ENCODE data around the gene TAGLN2. TPM values are rescaled to one million over a fixed set of nuclear protein-coding genes. Genes with fewer than 3 reads are reported as not detected.

The TAGLN2 gene
- total RNA-seq, 2 donors from 2014 or later = 97.1 to 386 TPM

GRCh38 chr1:159942632-159943277, 17.4 kb upstream of the TAGLN2 start:
- DNase-seq (ENCODE audit: low spot score) = no peak

GRCh38 chr1:159941591-159942560, 16.6 kb upstream of the TAGLN2 start:
- no peaks in the 10 kb centered on the region for H3K4me1 ChIP-seq (replicated peaks)
- no peaks in the 10 kb centered on the region for H3K36me3 ChIP-seq
- 60% methylated on average over 12 of the region's 15 CpGs for WGBS
- H3K27me3 ChIP-seq (replicated peaks; ENCODE audit: insufficient read depth) = no peaks in the 10 kb centered on the region
- H3K4me3 ChIP-seq = no peak overlapping the region
- no peak overlapping the region for H3K27ac ChIP-seq
- DNase-seq (ENCODE audit: low spot score) = no peak
- TF ChIP-seq POLR2A (IDR thresholded peaks at IDR 0.05) = no peak
- intact Hi-C loops (cut with DNase I) = no loop called here
- H3K9me3 ChIP-seq = no peaks in the 10 kb centered on the region

More at GRCh38 chr1:159942632-159943277, 17.4 kb upstream of the TAGLN2 start:
- intact Hi-C loops (cut with DNase I) = no loop called here
- Histone ChIP-seq H3K27ac (peak overlapping the region in 1 of 2 donors; percentile 42), H3K4me3 (no peak overlapping the region), H3K27me3 (replicated peaks; ENCODE audit: insufficient read depth) (no peaks in the 10 kb centered on the region), H3K36me3 (no peaks in the 10 kb centered on the region), H3K9me3 (no peaks in the 10 kb centered on the region), H3K4me1 (replicated peaks) (no peaks in the 10 kb centered on the region)
- no peak for TF ChIP-seq POLR2AphosphoS5 (IDR thresholded peaks at IDR 0.05)
- TF ChIP-seq POLR2A (IDR thresholded peaks at IDR 0.05) = no peak
- no peak for TF ChIP-seq CTCF (IDR thresholded peaks at IDR 0.05)
- 55% methylated on average over 15 of the region's 15 CpGs for WGBS

- Histone ChIP-seq H3K9me3 (no peaks in the 10 kb centered on the region), H3K36me3 (no peaks in the 10 kb centered on the region), H3K27me3 (replicated peaks; ENCODE audit: insufficient read depth) (no peaks in the 10 kb centered on the region), H3K4me3 (no peak overlapping the region), H3K27ac (no peak overlapping the region), H3K4me1 (replicated peaks) (no peaks in the 10 kb centered on the region)
- TF ChIP-seq CTCF (IDR thresholded peaks at IDR 0.05) (no peak), POLR2A (IDR thresholded peaks at IDR 0.05) (no peak), POLR2AphosphoS5 (IDR thresholded peaks at IDR 0.05) (no peak)
- intact Hi-C loops (cut with DNase I) = no loop called here
- whole genome bisulfite sequencing = 63% methylated on average over 5 of the region's 5 CpGs
- DNase-seq (ENCODE audit: low spot score) = no peak
Observed at GRCh38 chr1:159941141-159941540, 15.8 kb upstream of the TAGLN2 start.

GRCh38 chr1:159940006-159940620, 14.8 kb upstream of the TAGLN2 start:
- H3K36me3 ChIP-seq = no peaks in the 10 kb centered on the region
- 78% methylated on average over 11 of the region's 11 CpGs for WGBS
- H3K4me1 ChIP-seq (replicated peaks) = no peaks in the 10 kb centered on the region
- H3K9me3 ChIP-seq = no peaks in the 10 kb centered on the region
- DNase-seq (ENCODE audit: low spot score) = no peak
- H3K4me3 ChIP-seq = no peak overlapping the region
- no peak overlapping the region for H3K27ac ChIP-seq
- TF ChIP-seq POLR2A (IDR thresholded peaks at IDR 0.05) (no peak), POLR2AphosphoS5 (IDR thresholded peaks at IDR 0.05) (no peak), CTCF (IDR thresholded peaks at IDR 0.05) (no peak)
- H3K27me3 ChIP-seq (replicated peaks; ENCODE audit: insufficient read depth) = no peaks in the 10 kb centered on the region
- intact Hi-C loops (cut with DNase I) = no loop called here

- no peak for DNase-seq (ENCODE audit: low spot score)
- Histone ChIP-seq H3K36me3 (no peaks in the 10 kb centered on the region), H3K9me3 (no peaks in the 10 kb centered on the region), H3K27me3 (replicated peaks; ENCODE audit: insufficient read depth) (no peaks in the 10 kb centered on the region), H3K4me3 (no peak overlapping the region), H3K27ac (no peak overlapping the region), H3K4me1 (replicated peaks) (no peaks in the 10 kb centered on the region)
- TF ChIP-seq POLR2A (IDR thresholded peaks at IDR 0.05) (no peak), POLR2AphosphoS5 (IDR thresholded peaks at IDR 0.05) (no peak), CTCF (IDR thresholded peaks at IDR 0.05) (no peak)
- intact Hi-C loops (cut with DNase I) = no loop called here
- WGBS = 49% methylated on average over 3 of the region's 3 CpGs
Observed at GRCh38 chr1:159939678-159940002, 14.3 kb upstream of the TAGLN2 start.

Measured in prostate gland (tissue), 2 donors.